ENCODE measurements around the gene SLC1A1.

The SLC1A1 gene

DNA sequence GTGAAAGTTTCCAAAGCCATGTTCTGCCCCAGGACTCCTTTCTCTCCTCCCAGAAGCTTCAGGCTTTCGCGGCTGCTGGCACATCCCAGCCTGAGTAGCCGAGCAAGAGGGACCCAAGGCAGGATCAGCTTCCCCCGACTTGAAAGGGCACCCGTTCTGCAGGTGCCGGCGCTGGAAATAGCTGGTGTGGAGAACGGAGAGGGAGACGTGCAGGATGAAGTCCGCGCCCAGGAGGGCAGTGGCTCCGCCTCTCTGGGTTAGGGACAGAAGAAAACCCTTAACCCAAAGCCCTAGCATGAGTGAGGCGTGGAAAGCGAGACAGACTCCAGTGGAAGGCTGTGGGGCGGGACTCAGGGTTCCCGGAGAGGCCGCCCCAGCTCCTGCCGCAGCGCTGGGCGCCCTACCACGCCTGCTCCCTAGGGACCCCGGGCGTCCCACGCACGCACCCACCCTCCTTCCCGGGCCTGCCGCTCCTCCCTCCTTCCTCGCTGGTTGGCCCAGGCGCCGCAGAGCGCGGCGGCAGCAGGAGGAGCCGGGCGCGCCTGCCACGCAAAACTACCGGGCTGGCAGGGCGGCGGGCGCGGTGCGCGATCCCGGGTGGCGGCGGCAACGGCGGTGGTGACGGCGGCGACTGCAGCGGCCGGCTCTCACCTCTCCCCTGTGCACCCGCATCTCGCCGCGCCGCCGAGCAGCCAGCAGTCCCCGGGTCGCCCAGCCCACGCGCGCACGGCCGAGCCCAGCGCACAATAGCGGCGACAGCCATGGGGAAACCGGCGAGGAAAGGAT is at the start of gene SLC1A1:
TSS of gene SLC1A1 (plus strand) at position 550 of the 786 bp plus-strand sequence. CDS start at position 762, 212 bp downstream.
- no peak for DNase-seq (ENCODE audit: low read depth)
- H3K4me3 ChIP-seq (ENCODE audit: low read depth, low read length): peak within 1 kb of the TSS; percentile 67

DNA sequence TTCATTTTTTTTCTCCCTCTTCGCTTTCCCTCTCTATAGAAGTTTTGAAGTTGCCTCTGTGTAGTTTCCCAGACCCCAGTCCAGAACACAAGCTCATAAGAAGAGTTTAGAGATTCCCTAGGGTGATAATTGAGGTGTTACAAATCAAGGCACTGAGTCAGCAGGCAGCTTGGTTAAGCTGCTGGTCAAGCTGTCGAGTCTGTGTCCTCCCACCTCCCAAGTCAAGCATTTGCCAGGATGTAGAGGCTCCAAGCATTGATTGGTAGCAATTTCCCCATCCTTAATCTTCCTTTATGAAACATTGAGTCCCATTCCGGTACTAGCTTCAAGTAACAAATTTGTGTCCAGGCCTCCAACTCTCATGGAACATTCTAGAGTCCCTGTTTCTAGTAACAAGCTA is 47.5 kb upstream of the SLC1A1 start:
- DNase-seq (ENCODE audit: low read depth): no peak

DNA sequence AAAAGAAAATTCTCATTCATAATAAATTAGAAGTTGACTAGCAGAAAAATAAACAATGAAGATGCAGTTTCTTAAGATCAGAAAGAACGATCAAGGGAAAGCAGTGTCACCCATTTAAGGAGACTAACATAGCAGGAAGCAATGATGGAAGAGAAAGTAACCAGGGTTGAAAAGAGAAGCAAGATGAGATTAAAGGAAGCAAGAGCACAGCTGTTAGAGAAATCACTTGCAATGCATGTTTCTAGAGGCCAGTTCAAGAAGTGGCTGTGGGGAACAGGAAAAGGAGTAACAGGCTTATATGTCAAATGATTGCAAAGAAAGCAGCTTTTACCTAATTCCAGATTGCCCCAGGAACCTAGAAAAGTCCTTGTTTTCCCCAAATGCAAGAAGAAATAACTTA is 46.8 kb upstream of the SLC1A1 start:
- DNase-seq (ENCODE audit: low read depth): no peak
- no peak overlapping the region for H3K4me3 ChIP-seq (ENCODE audit: low read depth, low read length)

More for the DNA sequence above, 47.5 kb upstream of the SLC1A1 start:
- no peak overlapping the region for H3K4me3 ChIP-seq (ENCODE audit: low read depth, low read length)

DNA sequence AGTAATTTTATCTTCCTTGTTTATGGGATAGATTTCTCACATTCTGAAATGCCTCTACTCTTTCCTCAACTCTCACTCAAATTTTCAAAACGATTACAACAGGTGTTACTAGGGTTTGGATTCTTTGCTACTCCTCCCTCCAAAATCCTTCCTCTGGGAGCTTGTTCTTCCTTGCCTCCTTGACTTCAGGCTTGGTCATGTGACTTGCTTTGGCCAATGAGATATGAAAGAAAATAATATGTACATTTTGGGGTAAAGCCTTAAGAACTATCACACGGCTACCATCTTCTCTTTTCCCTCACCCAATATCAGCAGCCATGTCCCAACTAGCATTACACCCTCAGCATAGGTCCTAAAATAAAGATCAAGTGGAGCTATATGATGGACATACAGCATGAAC is 28.8 kb upstream of the SLC1A1 start:
- H3K4me3 ChIP-seq (ENCODE audit: low read depth, low read length): no peak overlapping the region
- DNase-seq (ENCODE audit: low read depth): no peak

DNA sequence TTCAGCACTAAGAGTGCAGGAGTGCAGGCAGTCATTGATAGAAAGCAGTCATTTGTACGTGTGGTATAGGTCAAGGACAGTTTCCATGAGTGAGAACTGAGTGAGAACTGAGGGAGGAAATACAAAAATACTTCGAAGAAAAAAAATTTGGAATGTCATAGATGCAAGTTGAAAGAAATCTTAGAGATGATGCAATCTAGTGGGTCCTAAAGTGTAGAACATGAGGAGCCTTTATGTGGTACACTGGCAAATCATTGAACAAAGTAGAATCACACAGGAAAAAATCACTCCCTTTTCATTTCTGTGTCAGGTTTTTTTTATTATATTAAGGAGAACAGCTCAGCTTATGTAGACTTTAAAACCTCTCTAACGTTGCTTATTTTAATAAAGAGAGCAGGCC is 26.4 kb upstream of the SLC1A1 start:
- H3K4me3 ChIP-seq (ENCODE audit: low read depth, low read length): no peak overlapping the region
- DNase-seq (ENCODE audit: low read depth): no peak

DNA sequence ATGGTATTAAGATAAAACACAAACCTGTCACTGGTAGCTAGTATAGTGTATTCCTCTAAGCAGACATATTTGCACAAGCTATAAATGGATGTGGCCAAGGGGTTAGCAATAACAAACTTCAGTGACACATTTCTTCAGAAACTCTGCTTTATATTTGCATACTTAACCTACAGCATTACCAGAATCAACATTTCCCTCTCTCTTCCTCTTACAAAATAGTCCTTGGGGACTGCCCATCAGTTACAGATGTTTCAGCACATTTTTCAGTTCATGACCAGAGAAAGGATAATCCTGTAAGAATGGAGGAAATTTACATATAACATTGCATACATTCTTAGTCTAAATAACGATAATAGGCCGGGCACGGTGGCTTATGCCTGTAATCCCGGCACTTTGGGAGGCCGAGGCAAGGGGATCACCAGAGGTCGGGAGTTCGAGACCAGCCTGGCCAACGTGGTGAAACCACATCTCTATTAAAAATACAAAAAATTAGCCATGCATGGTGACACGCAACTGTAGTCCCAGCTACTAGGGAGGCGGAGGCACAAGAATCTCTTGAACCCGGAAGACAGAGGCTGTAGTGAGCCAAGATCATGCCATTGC is 25.3 kb upstream of the SLC1A1 start:
- H3K4me3 ChIP-seq (ENCODE audit: low read depth, low read length): no peak overlapping the region
- peak; percentile 10 for DNase-seq (ENCODE audit: low read depth)

DNA sequence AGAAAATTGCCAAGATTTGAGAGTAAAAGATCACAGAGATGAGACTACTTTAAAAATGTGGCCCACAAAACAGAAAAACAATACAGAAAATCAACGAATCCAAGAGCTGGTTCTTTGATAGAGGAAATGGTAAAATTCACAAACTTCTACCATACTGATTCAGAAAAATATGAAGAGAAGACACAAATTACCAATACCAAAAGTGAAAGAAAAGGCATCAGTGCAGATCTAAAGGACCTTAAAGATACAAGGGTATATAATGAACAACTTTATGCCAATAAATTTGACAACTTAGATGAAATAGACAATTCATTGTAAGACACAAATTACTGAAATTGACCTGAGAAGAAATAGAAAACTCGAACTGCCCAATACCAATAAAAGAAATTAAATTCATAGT is 24.4 kb upstream of the SLC1A1 start:
- no peak for DNase-seq (ENCODE audit: low read depth)
- H3K4me3 ChIP-seq (ENCODE audit: low read depth, low read length): no peak overlapping the region

DNA sequence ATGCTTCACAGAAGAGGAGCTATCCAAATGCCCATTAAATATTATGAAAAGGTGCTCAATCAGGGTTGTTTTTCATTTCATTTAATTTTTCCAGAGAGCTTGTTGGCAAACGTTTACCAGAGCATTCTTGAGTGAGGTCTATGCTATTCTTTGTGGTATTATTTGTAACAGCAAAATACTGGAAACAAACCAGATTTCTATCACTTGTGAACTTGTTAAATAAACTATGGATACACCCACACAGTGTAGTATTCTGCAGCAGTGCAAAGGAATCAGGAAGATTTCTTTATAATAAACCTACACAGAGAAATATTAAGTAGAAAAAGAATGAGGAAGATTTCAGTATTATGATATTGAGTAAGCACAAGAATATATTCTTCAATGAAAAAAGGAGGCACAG is 15.0 kb upstream of the SLC1A1 start:
- no peak overlapping the region for H3K4me3 ChIP-seq (ENCODE audit: low read depth, low read length)
- no peak for DNase-seq (ENCODE audit: low read depth)

DNA sequence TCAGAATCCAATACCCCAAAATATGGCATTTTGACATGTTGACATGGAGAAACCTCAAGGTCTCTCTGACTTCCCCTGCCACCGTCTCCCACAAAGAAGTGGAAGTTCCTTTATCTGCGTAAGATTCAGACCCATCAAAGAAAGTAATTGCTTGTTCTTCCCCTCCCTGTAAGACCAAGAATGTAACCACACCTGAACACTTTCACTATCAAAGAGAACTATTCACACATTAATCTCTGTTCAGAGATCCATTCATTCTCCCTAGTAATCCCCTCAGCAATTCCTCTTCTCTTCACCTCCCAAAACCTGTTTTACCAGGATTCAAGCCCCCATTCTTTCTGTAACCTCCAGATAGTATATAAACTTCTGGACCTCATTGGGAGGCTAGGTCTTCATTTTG is 4.1 kb upstream of the SLC1A1 start:
- no peak for DNase-seq (ENCODE audit: low read depth)
- no peak overlapping the region for H3K4me3 ChIP-seq (ENCODE audit: low read depth, low read length)

DNA sequence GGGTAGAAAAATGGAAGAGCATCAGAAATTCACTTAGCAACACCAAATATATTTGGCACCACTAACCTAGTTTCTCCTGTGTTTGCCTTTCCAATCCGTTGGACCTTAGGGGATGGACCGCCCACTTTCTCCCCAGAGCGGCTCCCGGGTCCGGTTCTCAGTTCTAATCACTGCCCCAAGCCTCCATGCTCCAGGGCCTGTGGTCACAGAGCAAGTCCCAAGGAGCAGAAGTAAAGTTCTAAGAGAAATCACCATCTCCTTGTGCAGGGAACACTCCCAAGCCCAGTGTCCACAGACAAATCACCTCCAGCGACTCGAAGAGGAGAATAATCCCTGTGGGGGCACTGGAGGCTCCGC is 728 bp upstream of the SLC1A1 start:
- no peak for DNase-seq (ENCODE audit: low read depth)
- peak overlapping the region; percentile 67 for H3K4me3 ChIP-seq (ENCODE audit: low read depth, low read length)

DNA sequence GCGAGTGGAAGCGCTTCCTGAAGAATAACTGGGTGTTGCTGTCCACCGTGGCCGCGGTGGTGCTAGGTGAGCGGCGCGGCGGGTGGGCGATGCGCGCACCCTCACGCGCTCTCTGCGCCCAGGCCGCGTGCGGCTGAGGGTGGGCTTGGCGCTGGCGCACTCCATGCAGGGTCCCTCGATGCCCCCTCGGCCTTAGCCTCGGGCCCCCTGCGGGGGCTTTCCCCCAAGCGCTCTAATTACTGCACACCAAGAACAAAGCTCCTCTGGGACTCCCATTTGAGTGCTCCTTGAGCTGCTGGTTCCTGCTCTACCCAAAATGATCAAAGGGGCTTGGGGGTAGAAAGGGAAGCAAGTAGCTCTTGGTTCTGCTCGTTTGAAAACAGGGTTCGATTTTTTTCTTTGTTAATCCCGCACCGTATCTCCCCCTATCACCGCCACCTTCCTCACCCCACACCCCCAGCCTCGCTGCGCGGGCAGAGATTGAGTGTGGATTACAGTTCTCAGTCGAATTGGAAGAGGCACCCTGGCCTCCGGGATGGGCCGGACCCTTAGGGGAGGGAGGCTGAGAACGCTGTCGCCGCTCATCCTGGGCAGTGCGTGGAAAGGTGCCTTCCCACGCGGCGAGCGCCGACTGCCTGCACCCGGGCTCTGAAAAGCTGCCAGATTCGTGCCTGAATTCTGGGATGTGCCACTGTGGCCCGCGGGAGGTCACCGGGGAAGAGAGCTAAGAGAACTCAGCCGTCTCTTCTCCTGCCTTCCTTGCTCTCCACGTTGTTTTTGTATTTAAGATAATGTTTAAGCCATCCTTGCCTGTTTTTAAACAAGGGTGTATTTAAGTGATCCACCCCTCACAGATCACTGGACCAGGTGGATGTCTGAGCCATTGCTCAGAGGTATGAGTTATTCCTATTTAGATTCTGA is 697 bp downstream of the SLC1A1 start:
- peak overlapping the region; percentile 67 for H3K4me3 ChIP-seq (ENCODE audit: low read depth, low read length)
- no peak for DNase-seq (ENCODE audit: low read depth)

DNA sequence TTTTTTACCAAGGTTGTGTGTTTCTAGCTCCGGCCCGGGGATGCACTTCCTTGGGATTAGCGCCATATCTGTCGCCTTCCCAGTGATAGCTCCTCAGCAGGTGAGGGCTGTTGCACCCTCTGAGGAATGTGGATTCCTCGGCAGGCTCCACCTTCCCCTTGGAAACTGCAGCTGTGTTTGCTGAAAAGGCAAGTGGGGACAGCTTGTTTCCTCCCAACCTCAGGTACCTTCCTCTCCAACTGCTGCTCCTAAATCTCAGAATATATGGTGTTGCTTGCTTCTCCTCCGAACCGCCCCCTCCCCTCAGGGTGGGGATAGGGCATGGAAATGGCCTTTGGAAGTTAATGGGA is 1.3 kb downstream of the SLC1A1 start:
- no peak for DNase-seq (ENCODE audit: low read depth)
- H3K4me3 ChIP-seq (ENCODE audit: low read depth, low read length): peak overlapping the region; percentile 67

DNA sequence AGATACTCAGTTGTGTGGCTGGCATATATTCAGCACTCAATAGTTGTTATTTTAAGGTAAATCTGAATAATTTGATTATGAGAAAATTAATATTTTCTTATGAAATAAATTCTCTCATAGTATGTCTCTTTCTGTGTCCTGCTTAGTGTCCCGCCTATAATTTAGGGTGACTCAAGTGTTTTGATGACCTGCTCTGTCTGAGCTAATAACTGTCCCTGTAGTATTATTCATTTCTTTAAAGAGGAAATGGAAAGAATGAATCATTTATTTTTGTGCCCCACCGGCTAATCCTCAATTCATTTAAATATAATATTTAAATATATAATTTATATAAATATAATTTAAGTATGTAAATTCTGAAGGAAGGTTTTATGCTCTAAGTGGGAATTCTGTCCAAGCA is 4.1 kb downstream of the SLC1A1 start:
- no peak overlapping the region for H3K4me3 ChIP-seq (ENCODE audit: low read depth, low read length)
- no peak for DNase-seq (ENCODE audit: low read depth)

DNA sequence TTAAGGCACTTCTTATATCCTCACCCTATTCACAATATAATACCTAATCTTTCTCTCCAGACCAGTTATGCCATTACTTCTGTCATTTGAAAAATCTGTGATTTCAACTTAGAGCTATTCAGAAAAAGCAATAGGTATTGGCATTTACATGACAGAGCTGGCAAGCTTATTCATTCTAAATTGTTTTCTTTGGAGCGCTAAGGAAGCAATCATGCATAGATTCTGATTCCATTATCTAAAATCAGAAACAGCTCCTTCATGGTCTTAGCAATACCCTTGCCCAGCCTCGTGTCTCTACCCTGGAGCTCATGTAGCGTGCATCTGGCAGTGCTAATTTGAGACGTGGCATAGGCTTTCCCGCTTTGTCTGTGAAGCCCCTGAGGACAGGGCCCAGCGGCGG is 4.5 kb downstream of the SLC1A1 start:
- H3K4me3 ChIP-seq (ENCODE audit: low read depth, low read length): no peak overlapping the region
- no peak for DNase-seq (ENCODE audit: low read depth)

DNA sequence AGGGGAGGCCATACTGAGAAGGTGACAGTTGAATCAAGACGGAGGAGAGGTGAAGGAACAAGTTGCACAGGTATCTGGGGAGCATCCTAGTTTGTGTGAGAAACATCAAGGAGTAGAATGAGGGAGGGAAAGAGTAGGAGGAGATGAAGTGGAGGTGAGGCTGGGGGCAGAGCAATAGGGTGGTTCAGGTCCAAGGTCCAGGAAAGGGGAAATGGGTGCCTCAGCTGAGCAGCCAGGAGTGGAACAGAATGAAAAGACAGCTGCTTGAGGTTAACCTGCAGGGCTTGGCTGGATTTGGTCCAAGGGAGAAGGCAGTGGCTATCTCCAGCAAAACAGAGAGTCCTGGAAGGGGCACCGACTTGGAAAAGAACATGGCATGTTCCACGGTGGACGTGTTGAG is 5.3 kb downstream of the SLC1A1 start:
- H3K4me3 ChIP-seq (ENCODE audit: low read depth, low read length): no peak overlapping the region
- no peak for DNase-seq (ENCODE audit: low read depth)

DNA sequence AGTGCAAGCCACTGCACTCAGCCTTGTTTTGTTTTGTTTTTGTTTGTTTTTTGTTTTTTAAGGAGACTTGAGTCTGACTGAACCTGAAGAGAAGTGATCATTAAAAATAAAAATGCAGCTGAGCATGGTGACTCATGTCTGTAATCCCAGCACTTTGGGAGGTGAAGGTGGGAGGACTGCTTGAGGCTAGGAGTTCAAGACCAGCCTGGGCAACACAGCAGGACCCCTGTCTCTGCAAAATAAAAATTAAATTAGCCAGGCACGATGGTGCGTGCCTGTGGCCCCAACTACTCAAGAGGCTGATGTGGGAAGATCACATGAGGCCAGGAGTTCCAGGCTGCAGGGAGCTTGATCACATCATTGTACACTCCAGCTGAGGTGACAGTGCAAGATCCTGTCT is 6.2 kb downstream of the SLC1A1 start:
- DNase-seq (ENCODE audit: low read depth): no peak
- no peak overlapping the region for H3K4me3 ChIP-seq (ENCODE audit: low read depth, low read length)

DNA sequence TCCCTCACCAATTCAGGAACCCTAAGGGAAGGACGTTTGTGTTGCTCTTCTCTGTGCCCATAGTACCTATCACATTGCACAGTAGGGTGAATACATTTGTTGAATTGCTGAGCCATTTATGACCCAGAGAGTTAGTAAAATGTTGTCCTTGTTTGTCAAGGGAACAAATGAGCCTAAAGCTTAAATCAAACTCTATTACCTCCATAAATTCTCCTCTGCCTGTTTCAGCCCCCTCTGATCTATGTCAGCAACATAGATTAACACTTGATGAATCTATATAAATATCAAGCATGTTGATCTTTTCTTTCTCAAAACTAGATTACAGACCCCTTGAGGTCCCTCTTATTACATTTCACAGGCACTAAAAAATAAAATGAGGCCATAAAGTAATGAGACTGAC is 7.1 kb downstream of the SLC1A1 start:
- no peak overlapping the region for H3K4me3 ChIP-seq (ENCODE audit: low read depth, low read length)
- no peak for DNase-seq (ENCODE audit: low read depth)

DNA sequence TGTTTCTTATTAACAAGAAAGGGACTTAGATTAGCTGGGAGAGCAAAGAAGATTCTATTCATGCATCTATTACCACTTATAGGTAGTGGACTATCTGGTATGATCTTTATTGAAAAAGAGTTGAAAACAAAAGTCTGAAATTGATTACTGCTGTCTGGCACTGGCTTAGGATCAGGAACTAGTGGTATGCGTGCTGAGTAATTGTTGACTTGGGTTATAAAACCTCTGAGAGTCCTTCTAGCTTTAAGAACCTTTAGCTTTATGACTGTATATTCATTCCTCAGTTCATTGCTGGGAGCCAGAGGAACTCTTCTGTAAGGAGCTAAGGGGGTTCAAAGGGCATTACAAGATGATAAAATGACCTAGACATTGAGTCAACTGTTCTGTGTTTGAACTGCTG is 7.6 kb downstream of the SLC1A1 start:
- no peak overlapping the region for H3K4me3 ChIP-seq (ENCODE audit: low read depth, low read length)
- no peak for DNase-seq (ENCODE audit: low read depth)

DNA sequence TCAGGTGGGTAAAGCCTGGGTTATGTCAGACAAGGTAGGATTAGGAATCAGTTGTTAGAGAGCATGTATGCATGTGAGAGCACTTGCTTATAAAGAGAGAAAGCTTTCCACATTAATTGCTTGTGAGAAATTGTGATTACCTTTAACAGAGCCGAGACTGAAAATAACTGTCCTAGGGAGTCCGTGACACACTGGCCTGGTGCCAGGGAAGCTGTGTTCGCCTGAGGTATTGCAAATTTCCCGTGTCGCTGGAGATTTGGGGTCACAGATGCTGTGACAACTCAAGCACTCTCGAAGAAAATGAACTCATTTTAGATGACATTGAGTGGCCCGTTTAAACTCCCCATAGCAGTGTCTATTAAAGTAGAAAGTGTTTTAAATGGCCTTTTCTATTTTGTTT is 9.6 kb downstream of the SLC1A1 start:
- H3K4me3 ChIP-seq (ENCODE audit: low read depth, low read length): no peak overlapping the region
- no peak for DNase-seq (ENCODE audit: low read depth)

DNA sequence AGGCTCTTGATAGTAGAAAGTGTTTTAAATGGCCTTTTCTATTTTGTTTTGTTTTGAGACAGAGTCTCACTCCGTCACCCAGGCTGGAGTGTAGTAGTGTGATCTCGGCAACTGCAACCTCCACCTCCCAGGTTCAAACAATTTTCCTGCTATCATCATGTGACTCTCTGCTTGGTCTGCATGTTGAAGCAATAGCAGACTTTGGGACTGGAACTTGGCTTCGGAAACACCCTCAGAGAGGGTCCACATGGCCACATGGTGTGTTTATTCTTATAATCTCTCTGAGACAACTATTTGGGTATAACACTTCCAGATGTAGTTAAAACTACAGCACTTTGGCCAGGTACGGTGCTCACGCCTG is 10.9 kb downstream of the SLC1A1 start:
- no peak overlapping the region for H3K4me3 ChIP-seq (ENCODE audit: low read depth, low read length)
- DNase-seq (ENCODE audit: low read depth): no peak

DNA sequence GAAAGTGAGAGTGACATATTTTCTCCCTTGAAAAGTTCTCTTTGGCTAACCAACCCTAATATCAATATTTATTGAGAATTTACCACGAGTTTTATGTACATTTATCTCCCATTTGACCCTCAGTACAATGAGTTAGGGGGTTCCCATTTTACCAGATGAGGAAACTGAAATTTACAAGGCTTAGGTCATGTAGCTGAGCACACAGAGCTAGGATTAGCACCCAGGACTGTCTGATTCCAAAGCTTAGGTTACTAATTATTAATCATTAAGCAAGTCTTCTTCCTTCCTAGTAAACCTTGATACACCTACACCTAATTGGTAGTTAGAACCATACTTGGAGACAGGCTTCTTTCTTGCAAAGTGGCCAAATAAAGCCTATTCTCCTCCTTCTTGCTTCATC is 12.2 kb downstream of the SLC1A1 start:
- DNase-seq (ENCODE audit: low read depth): no peak

More for the DNA sequence above, 12.2 kb downstream of the SLC1A1 start:
- H3K4me3 ChIP-seq (ENCODE audit: low read depth, low read length): no peak overlapping the region
